GM18502 (cell line): ENCODE measurements around the gene IGSF8.
"Not testable (repeated sequence)": the region's sequence is repeated elsewhere in the genome, so short reads cannot be mapped to it uniquely, and the experiment has no call there.

Experiments used
- ATAC-seq: cut with Tn5 transposase; IDR thresholded peaks from one replicate; pipeline ENCODE4 v1.9.1; 2021; ENCODE audit warnings: mild to moderate bottlenecking; ENCODE audit not compliant: unreplicated experiment, poor library complexity

IGSF8 gene

GRCh38 chr1:160127865-160128523 is 29.6 kb upstream of the IGSF8 start:
- ATAC-seq, result no peak

- ATAC-seq, result no peak
These were observed 29.0 kb upstream of the IGSF8 start for GRCh38 chr1:160127381-160127780.

- not testable (repeated sequence) for ATAC-seq
These were observed 27.9 kb upstream of the IGSF8 start for GRCh38 chr1:160126342-160126741.

- no peak for ATAC-seq
These were observed 27.3 kb upstream of the IGSF8 start for GRCh38 chr1:160125746-160126145.

GRCh38 chr1:160124705-160125478 is 26.5 kb upstream of the IGSF8 start:
- no peak for ATAC-seq

- ATAC-seq, result no peak
These were observed 25.3 kb upstream of the IGSF8 start for GRCh38 chr1:160123726-160124125.

- no peak for ATAC-seq
These were observed 24.6 kb upstream of the IGSF8 start for GRCh38 chr1:160122978-160123495.

GRCh38 chr1:160121388-160121787 is 23.0 kb upstream of the IGSF8 start:
- no peak for ATAC-seq

- ATAC-seq, result no peak
These were observed 22.4 kb upstream of the IGSF8 start for GRCh38 chr1:160120797-160121196.

GRCh38 chr1:160118928-160119327 is 20.5 kb upstream of the IGSF8 start:
- ATAC-seq, result no peak

GRCh38 chr1:160117709-160118183 is 19.3 kb upstream of the IGSF8 start:
- ATAC-seq, result no peak

- ATAC-seq, result no peak
These were observed 18.9 kb upstream of the IGSF8 start for GRCh38 chr1:160117300-160117699.

- ATAC-seq, result no peak
These were observed 18.1 kb upstream of the IGSF8 start for GRCh38 chr1:160116283-160117147.

- ATAC-seq, result no peak
These were observed 17.3 kb upstream of the IGSF8 start, which contains the start of gene ATP1A2 for GRCh38 chr1:160115545-160116282. Gene ATP1A2 (plus strand): TSS chr1:160115759. CDS start chr1:160115862, 103 bp downstream.

GRCh38 chr1:160114085-160114484 is 15.7 kb upstream of the IGSF8 start:
- no peak for ATAC-seq

GRCh38 chr1:160113407-160113806 is 15.0 kb upstream of the IGSF8 start:
- ATAC-seq, result no peak

GRCh38 chr1:160112357-160112756 is 13.9 kb upstream of the IGSF8 start:
- no peak for ATAC-seq

- not testable (repeated sequence) for ATAC-seq
These were observed 13.0 kb upstream of the IGSF8 start for GRCh38 chr1:160111462-160111861.

GRCh38 chr1:160109686-160110085 is 11.3 kb upstream of the IGSF8 start:
- ATAC-seq, result no peak
